Hepatocyte (in vitro differentiated cells): ENCODE measurements around the gene ZC3H8.

Experiments
- CTCF ChIP-seq: fragments of 200-600 bp; sonication (generic); IDR thresholded peaks from 2 replicates; pipeline ENCODE4 v1.5.1; 2016; ENCODE audit warnings: antibody characterized with exemption, mild to moderate bottlenecking; ENCODE audit not compliant: poor library complexity
- EZH2phosphoT487 ChIP-seq: fragments of 200-600 bp; sonication (generic); IDR thresholded peaks from one replicate; pipeline ENCODE4 v1.6.1; 2018; ENCODE audit warnings: antibody characterized with exemption, mild to moderate bottlenecking, low read depth, moderate library complexity; ENCODE audit not compliant: unreplicated experiment, severe bottlenecking

GRCh38 chr2:112164876-112165275 is 90.0 kb downstream of the ZC3H8 start:
- TF ChIP-seq CTCF (no peak), EZH2phosphoT487 (no peak)
